MG63 (cell line): ENCODE results near the gene SEBOX. TPM values are rescaled to one million over a fixed set of nuclear protein-coding genes. Genes with fewer than 3 reads are reported as not detected.
"Not testable (repeated sequence)": the region's sequence is repeated elsewhere in the genome, so short reads cannot be mapped to it uniquely, and the experiment has no call there.

Experiments
- DNase-seq: peaks from one replicate; pipeline ENCODE4 v3.0.0-alpha.2; 2020
- H3K27me3 ChIP-seq: fragments of 250-450 bp; sonication (Bioruptor Pico); 2 replicates; pipeline ENCODE4 v1.5.1; 2020; ENCODE audit warnings: mild to moderate bottlenecking, moderate library complexity
- H3K36me3 ChIP-seq: fragments of 250-450 bp; sonication (Bioruptor Pico); 2 replicates; pipeline ENCODE4 v1.5.1; 2020; ENCODE audit warnings: mild to moderate bottlenecking, moderate library complexity
- H3K4me3 ChIP-seq: fragments of 250-450 bp; sonication (Bioruptor Pico); 2 replicates; pipeline ENCODE4 v1.5.1; 2020; ENCODE audit warnings: mild to moderate bottlenecking, moderate library complexity
- H3K9me3 ChIP-seq: fragments of 250-450 bp; sonication (Bioruptor Pico); 2 replicates; pipeline ENCODE4 v1.5.1; 2020; ENCODE audit warnings: mild to moderate bottlenecking, moderate library complexity
- total RNA-seq: library from RNA; depleted of rRNA; stranded (reverse); fragments of >200 nt; shearing (Covaris generic); gene quantifications from 2 replicates; pipeline ENCODE4 v1.2.3, GENCODE V29; 2014; ENCODE audit warnings: low replicate concordance

SEBOX gene
- total RNA-seq, 1 experiment from 2014 or later: not detected

- H3K36me3 ChIP-seq: peaks cover 45% of the 10 kb centered on the region
- H3K9me3 ChIP-seq: no peaks in the 10 kb centered on the region
- DNase-seq: no peak
- peak overlapping the region; percentile 96 for H3K4me3 ChIP-seq
- no peaks in the 10 kb centered on the region for H3K27me3 ChIP-seq
Observed at GRCh38 chr17:28357901-28358197, 7.2 kb downstream of the SEBOX start.

- Histone ChIP-seq H3K9me3 (no peaks in the 10 kb centered on the region), H3K27me3 (no peaks in the 10 kb centered on the region), H3K4me3 (peak within 1 kb of the TSS; percentile 96), H3K36me3 (peaks cover 50% of the 10 kb centered on the region)
- peak; percentile 98 for DNase-seq
Observed at GRCh38 chr17:28357061-28357900, 7.7 kb downstream of the SEBOX start, which contains the start of gene POLDIP2. TSS of gene POLDIP2 (minus strand) at chr17:28357527. CDS start at chr17:28357448, 79 bp downstream.

DNA sequence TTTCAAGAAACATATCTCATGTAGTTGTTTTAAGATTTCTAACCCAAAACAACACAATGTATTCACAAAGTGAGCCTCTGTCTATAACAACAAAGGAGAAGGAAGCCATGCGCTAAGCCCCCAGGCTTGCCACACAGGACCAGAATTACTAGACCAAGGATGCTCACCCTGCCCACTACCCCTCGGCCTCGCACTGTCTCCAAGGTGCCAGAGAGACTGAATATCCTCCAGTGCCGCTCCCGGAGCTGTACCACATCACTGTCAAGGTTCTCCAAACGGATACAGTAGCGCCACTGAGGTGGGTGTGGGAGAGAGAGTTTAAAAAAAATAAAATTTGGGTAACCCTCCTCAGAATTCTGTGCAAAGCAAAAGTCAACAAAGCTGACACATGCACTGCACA lies 14.7 kb downstream of the SEBOX start:
- peaks cover 86% of the 10 kb centered on the region for H3K36me3 ChIP-seq
- no peak for DNase-seq
- H3K4me3 ChIP-seq: no peak overlapping the region
- no peaks in the 10 kb centered on the region for H3K9me3 ChIP-seq
- no peaks in the 10 kb centered on the region for H3K27me3 ChIP-seq

GRCh38 chr17:28348979-28349378 lies 16.0 kb downstream of the SEBOX start:
- Histone ChIP-seq H3K36me3 (peaks cover 86% of the 10 kb centered on the region), H3K4me3 (no peak overlapping the region), H3K27me3 (no peaks in the 10 kb centered on the region), H3K9me3 (no peaks in the 10 kb centered on the region)
- no peak for DNase-seq

DNA sequence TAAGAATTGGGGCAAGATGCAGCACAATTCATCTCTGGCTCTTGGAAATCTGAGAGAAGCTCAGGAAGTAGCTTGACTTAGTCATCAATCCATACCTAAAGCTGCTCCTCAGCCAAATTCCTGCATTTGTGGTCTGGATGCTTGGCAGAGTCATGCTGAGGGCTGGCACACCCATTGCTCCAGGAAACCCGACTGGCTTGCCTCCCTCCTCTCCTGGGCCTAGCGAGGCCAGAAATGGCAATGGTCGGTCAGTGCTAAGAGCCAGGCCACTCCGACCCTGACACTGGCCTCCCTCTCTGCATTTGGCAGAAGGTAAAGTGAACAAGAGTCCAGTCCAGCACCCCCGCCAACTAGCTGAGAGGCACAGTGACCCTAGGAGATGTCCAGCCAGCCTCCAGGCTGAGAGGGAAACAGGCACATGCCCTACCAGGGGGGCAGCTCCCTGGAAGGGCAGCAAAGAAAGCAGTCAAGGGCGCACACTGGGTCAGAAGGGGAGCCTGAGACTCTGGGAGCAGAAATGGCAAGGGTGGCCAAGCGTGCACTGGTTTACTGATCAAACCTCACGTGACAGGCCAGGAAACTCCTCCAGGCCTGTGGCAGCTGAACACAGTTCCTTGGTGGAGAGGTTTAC lies 17.6 kb downstream of the SEBOX start:
- peaks cover 84% of the 10 kb centered on the region for H3K36me3 ChIP-seq
- H3K4me3 ChIP-seq: no peak overlapping the region
- DNase-seq: peak; percentile 97
- H3K9me3 ChIP-seq: no peaks in the 10 kb centered on the region
- no peaks in the 10 kb centered on the region for H3K27me3 ChIP-seq

DNA sequence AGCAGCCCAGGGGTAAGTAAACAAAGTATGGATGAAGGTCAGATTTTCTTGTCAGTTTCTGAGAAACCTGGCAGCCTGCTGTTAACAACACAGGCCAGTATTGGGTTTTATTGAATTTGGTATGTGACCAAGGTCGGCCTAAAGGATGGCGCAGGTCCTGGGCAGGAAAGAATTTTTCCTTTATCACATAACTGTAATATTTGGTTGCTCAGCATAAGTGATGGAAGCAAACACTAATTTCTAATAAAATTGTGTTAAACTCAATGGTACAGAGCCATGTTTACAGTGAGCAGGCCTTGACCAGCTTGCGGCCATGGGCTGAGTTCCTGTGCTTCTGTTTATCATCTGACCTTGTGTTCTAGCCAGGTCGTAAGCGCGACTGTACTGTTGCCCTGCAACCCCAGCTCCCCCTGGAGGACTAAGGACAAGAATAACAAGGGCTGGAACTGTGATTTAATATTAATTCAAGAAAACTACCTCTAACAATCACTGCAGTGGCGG lies 18.2 kb downstream of the SEBOX start:
- no peaks in the 10 kb centered on the region for H3K27me3 ChIP-seq
- no peak overlapping the region for H3K4me3 ChIP-seq
- peaks cover 87% of the 10 kb centered on the region for H3K36me3 ChIP-seq
- H3K9me3 ChIP-seq: no peaks in the 10 kb centered on the region
- peak; percentile 69 for DNase-seq

DNA sequence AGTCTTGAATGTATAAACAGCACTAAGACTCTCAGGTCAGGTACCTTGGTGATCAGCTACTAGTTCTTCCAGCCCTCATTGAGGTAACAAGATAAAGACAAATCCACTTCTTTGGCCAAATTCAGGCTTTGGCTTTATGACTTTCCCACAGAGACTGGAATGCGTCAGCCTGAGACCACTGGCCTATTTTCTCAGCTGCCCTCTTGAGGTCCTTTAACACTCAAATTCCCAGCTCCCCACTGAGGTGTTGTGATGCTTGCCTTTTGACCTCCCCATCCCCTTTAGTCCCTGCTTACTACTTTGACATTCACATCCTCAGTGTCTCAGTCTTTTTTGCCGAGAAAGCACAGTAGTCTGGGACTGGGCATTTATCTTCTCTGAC lies 18.8 kb downstream of the SEBOX start:
- Histone ChIP-seq H3K9me3 (no peaks in the 10 kb centered on the region), H3K36me3 (peaks cover 87% of the 10 kb centered on the region), H3K4me3 (no peak overlapping the region), H3K27me3 (no peaks in the 10 kb centered on the region)
- no peak for DNase-seq

- Histone ChIP-seq H3K36me3 (peaks cover 87% of the 10 kb centered on the region), H3K27me3 (no peaks in the 10 kb centered on the region), H3K4me3 (no peak overlapping the region), H3K9me3 (no peaks in the 10 kb centered on the region)
- peak; percentile 22 for DNase-seq
Observed at GRCh38 chr17:28345419-28346198, 19.4 kb downstream of the SEBOX start.

DNA sequence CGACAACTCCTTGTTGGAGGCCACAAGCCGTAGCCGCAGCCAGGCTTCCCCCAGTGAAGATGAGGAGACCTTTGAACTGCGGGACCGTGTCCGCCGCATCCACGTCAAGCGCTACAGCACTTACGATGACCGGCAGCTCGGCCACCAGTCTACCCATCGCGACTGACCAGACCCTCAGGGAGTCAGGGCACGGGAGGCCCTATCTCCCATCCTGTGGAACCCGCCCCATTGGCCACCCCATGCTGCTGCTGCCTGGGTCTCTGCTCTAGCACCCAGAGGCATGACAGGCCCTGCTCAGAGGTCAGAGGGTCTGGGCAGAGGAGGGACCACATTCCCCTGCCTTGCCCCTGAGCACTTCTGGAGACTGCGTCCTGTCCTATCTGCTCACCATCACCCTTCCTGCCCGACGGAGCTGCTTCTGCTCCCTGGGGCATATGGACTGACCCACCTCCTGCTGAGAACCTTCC lies 20.5 kb downstream of the SEBOX start:
- no peaks in the 10 kb centered on the region for H3K27me3 ChIP-seq
- no peak overlapping the region for H3K4me3 ChIP-seq
- H3K36me3 ChIP-seq: peaks cover 87% of the 10 kb centered on the region
- H3K9me3 ChIP-seq: no peaks in the 10 kb centered on the region
- DNase-seq: no peak

- Histone ChIP-seq H3K27me3 (no peaks in the 10 kb centered on the region), H3K9me3 (no peaks in the 10 kb centered on the region), H3K4me3 (no peak overlapping the region), H3K36me3 (peaks cover 87% of the 10 kb centered on the region)
- DNase-seq: no peak
Observed at GRCh38 chr17:28344011-28344410, 21.0 kb downstream of the SEBOX start.

- no peak for DNase-seq
- Histone ChIP-seq H3K27me3 (no peaks in the 10 kb centered on the region), H3K9me3 (no peaks in the 10 kb centered on the region), H3K4me3 (no peak overlapping the region), H3K36me3 (peaks cover 83% of the 10 kb centered on the region)
Observed at GRCh38 chr17:28343491-28343932, 21.5 kb downstream of the SEBOX start.

GRCh38 chr17:28342313-28342712 lies 22.7 kb downstream of the SEBOX start:
- no peak for DNase-seq
- Histone ChIP-seq H3K36me3 (peaks cover 84% of the 10 kb centered on the region), H3K27me3 (no peaks in the 10 kb centered on the region), H3K9me3 (no peaks in the 10 kb centered on the region), H3K4me3 (no peak overlapping the region)

DNA sequence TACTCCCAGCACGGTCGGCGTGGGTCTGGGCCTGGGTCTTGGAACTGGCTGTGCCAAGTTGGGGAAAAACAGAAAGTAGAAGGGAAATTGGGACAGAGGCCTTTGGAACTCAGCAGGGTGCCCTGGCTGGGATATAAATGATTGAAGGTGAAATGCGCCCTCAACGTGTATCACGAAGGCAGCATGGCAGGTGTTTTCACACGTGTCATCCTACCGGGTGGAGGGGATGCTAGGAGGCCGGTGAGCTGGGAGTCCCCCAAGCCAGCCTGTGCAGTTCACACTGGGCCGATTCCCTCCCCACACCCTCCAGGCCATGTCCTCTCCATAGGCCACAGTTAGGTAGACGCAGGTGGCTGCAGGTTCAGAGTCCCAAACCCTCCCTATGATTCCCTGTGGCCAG lies 23.5 kb downstream of the SEBOX start:
- Histone ChIP-seq H3K4me3 (no peak overlapping the region), H3K36me3 (peaks cover 92% of the 10 kb centered on the region), H3K27me3 (no peaks in the 10 kb centered on the region), H3K9me3 (no peaks in the 10 kb centered on the region)
- no peak for DNase-seq

DNA sequence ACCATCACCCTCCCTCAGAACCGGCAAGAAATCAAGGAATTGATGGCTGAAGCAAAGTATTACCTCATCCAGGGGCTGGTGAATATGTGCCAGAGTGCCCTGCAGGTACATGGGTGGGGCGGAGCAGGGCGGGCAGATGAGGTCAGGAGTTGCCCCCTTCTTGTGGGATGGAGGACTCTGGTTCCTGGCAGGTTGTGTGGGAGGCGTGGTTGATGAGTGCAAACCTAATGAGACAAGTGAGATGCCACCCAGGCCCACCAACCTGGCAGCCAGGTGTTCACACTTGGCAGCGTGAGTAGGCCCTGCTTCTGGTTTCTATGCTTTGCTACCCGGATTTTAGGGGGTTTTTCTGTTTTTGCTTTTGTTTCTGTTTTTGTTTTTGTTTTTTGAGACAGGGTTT lies 24.6 kb downstream of the SEBOX start:
- DNase-seq: no peak
- no peak overlapping the region for H3K4me3 ChIP-seq
- H3K27me3 ChIP-seq: no peaks in the 10 kb centered on the region
- H3K9me3 ChIP-seq: no peaks in the 10 kb centered on the region
- peaks cover 87% of the 10 kb centered on the region for H3K36me3 ChIP-seq

GRCh38 chr17:28339431-28339830 lies 25.6 kb downstream of the SEBOX start:
- DNase-seq: no peak
- H3K27me3 ChIP-seq: no peaks in the 10 kb centered on the region
- no peak overlapping the region for H3K4me3 ChIP-seq
- H3K9me3 ChIP-seq: no peaks in the 10 kb centered on the region
- peaks cover 77% of the 10 kb centered on the region for H3K36me3 ChIP-seq

GRCh38 chr17:28338769-28339212 lies 26.2 kb downstream of the SEBOX start:
- not testable (repeated sequence) for H3K4me3 ChIP-seq, H3K9me3 ChIP-seq, DNase-seq, H3K27me3 ChIP-seq
- H3K36me3 ChIP-seq: peaks cover 71% of the 10 kb centered on the region
